Measurements from ENCODE around the gene NSFL1C. TPM values are rescaled to one million over a fixed set of nuclear protein-coding genes. Genes with fewer than 3 reads are reported as not detected.

NSFL1C gene
- total RNA-seq: 30.4 and 35.8 TPM in 2 replicates

DNA sequence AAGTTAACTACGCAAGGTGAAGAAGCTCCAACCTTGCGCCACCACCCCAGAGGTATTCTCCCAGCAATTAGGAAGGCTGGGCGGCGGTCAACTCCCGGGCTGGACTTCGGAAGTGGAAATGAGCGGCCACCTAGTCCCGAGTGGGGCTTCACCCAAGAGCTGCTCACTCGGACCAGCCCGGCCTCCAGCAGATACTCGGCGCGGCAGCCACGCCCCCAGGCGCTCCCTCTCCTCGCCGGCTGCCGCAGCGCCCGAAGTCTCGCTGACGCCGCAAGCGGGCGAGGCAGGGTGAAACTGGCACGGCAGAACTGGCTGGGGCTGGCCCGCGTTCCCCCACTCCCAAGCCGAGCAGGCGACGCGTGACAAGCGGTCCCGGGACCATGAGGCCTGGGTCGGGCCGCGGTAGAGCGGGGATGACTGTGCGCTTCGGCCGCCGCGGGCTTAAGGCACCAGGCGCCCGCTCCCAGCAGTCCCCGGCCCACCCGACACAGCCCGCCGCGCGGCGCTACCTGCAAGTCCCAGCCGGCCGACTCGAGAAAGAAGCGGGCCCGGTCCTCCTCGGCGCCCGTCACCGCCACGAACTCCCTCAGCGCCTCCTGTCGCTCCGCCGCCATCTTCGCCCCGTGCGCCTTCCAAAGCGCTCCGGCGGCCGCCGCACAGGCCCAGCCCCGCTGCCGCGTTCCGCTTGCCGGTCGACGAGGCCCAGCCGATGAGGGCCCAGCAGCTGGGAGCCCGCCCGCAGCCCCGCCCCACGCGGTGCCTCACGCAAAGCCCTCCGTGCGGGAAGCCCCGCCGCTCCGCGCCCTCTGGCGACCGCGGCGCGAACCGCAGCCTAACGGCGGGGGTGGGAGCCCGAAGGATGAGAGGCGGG lies at the start of gene NSFL1C:
NSFL1C (minus strand) TSS at position 639 of the 871 bp plus-strand sequence; CDS start at position 614, 25 bp downstream.

DNA sequence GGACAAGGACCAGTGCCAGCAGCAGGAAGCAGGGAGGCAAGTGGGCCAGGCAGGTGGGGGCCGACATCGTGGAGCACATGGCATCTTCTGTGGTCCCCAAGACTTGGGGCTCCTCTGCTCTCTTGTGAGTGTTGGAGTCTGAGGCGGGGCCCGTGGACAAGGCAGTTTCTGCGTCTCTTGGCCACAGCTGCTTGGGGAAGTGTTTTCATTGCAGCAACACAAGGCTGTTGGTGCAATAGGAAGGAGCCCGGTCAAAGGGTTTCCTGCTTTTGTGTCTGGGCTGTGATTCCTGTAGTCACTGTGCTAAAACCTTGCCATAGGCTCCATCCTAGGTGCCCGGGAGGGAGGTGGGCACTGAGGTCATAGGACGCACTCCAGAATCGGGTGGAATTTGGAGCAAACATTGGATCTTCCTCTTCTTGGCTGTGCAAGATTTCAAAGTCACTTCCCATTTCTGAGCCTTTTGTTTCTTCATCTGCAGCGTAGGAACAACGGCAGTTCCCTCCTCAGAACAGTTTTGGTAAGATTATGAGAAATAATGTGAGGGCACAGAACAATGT lies 24.7 kb upstream of the NSFL1C start, which contains the start of gene SIRPB2:
SIRPB2 (minus strand) TSS at position 140 of the 560 bp plus-strand sequence; CDS start at position 79, 61 bp downstream.

GRCh38 chr20:1392693-1393506 lies 73.7 kb downstream of the NSFL1C start, which contains the start of gene FKBP1A:
Gene FKBP1A (minus strand): TSS chr20:1393054. CDS start chr20:1392998, 56 bp downstream.

Other genes with a start within 250 kb of the NSFL1C start
- not detected in 2 replicates for gene RAD21L1, start 240.8 kb downstream of the NSFL1C start, total RNA-seq
- gene SNPH, start 200.6 kb downstream of the NSFL1C start, total RNA-seq: 6.4 and 6.7 TPM in 2 replicates
- 0.74 and 0.84 TPM in 2 replicates for gene SDCBP2, start 137.7 kb downstream of the NSFL1C start, total RNA-seq
- gene FKBP1A, start 73.8 kb downstream of the NSFL1C start, total RNA-seq: 111 and 114 TPM in 2 replicates
- gene SIRPB2, start 24.6 kb upstream of the NSFL1C start, total RNA-seq: not detected in 2 replicates
- not detected in 2 replicates for gene SIRPD, start 90.9 kb upstream of the NSFL1C start, total RNA-seq
- 0.67 and 2.2 TPM in 2 replicates for gene SIRPB1, start 153.2 kb upstream of the NSFL1C start, total RNA-seq
- not detected in 2 replicates for gene SIRPG, start 190.9 kb upstream of the NSFL1C start, total RNA-seq

All from bronchus fibroblast of lung (primary cell).